ENCODE measurements around the gene GET3.
"Not testable (repeated sequence)": the region's sequence is repeated elsewhere in the genome, so short reads cannot be mapped to it uniquely, and the experiment has no call there.

The GET3 gene

DNA sequence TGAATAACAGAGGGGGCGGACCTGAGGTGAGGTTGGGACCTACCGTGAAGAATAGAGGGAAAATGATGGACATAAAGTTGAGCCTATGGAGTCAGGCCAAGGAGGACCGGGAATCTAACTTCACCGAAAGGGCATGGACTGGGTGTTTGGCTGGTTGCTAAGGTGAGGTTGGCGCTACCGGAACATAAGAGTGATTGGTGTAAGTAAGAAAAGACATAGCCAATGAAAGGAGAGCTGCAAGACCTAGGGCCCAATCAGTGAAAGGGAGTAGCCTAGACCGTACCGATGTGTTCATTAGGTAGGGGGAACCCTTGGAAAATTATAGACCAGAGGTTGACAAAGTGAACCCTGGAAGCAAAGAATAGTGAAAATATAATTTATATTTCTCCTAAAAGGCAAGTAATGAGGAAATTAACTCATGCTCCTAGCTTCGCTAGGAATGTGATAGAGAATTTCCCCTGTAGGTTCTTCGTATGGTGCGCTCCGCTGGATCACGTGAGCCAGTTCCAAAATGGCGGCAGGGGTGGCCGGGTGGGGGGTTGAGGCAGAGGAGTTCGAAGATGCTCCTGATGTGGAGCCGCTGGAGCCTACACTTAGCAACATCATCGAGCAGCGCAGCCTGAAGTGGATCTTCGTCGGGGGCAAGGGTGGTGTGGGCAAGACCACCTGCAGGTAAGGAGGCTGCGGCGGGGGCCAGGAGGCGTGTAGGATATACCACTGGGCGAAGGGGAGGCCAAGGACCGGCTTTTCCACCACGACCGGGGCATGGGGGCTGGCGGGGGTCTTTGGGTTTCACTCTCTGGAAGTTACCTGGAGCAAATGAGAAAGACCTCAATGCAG is at the start of gene GET3:
GET3 (plus strand) TSS at position 503 of the 840 bp plus-strand sequence; CDS start at position 512, 9 bp downstream.
- DNase-seq, result peak; percentile 84

DNA sequence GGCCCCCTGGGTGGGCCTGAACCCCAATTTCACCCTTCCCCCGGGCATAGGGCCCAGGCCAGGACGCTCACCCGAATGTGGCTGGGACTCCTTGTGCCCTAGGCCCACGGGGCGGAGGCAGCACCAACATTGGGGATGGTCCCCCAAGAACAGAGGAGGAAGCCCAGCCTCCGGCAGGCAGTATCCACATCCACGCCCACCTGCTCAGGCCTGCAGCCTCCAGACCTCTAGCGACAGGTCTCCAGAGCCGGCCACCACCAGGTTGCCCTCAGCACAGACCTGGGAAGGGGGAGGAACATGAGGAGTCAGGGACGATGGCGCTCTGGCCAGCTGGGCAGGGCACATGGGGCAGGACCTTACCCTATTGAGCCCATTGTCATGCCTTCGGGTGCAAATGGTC is 48.3 kb upstream of the GET3 start:
- no peak for DNase-seq

GRCh38 chr19:12689581-12690216 is 47.6 kb upstream of the GET3 start:
- no peak for DNase-seq

- no peak for DNase-seq
These were observed 44.3 kb upstream of the GET3 start for GRCh38 chr19:12692960-12693359.

DNA sequence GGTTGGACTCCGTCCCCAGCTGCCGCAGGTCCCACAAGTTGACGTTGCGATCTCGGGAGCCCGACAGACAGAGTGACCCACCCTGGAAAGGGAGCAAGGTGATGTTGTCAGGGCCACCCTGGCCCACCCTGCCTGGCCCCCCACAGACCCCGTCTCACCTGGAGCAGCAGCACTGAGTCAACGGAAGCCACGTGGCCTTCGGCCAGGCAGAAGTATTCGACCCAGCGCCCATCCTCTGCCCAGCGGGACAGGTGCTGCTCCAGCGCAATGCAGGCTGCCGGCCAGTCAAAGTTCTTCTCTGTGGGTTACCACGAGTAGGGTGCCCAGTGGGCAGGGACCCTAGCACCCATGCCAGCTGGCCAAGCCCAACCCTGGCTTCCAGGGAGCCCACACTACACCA is 42.7 kb upstream of the GET3 start:
- DNase-seq, result no peak

DNA sequence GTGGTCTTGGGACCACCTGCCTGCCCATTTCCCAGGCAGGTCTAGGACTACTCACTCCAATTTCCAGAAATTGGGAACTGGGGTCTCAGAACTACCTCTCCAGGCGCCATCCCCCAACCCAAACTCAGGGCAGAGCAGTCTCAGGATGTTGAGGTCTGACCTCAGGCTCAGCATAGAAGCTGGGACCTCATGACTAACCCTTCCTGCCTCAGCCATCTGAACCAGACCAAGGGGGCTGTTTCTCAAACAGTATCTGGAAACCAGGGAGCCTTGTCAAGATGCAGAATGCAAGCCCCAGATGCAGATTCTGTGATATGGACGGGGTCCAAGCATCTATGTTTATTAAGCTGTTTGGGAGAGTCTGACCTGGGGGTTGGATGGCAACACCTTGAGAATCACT is 42.2 kb upstream of the GET3 start:
- DNase-seq, result no peak

- no peak for DNase-seq
These were observed 41.8 kb upstream of the GET3 start for GRCh38 chr19:12695514-12695913.

DNA sequence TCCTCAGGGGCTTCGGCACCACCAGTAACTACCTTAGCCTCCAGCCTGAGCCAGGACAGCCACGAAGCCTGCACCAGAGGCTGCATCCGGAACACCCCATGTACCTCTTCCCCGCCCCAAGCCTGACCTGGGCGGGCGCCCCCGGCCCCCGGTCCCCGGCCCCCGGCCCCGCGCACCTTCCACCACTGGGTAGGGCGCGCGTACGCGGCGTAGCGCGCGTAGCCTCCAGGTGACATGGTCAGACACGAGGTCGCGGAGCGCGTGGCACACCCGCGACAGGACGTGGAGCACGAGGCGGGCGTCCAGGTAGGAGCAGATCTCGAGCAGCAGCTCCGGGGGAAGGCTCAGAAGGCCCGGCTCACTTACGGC is 41.3 kb upstream of the GET3 start:
- no peak for DNase-seq

DNA sequence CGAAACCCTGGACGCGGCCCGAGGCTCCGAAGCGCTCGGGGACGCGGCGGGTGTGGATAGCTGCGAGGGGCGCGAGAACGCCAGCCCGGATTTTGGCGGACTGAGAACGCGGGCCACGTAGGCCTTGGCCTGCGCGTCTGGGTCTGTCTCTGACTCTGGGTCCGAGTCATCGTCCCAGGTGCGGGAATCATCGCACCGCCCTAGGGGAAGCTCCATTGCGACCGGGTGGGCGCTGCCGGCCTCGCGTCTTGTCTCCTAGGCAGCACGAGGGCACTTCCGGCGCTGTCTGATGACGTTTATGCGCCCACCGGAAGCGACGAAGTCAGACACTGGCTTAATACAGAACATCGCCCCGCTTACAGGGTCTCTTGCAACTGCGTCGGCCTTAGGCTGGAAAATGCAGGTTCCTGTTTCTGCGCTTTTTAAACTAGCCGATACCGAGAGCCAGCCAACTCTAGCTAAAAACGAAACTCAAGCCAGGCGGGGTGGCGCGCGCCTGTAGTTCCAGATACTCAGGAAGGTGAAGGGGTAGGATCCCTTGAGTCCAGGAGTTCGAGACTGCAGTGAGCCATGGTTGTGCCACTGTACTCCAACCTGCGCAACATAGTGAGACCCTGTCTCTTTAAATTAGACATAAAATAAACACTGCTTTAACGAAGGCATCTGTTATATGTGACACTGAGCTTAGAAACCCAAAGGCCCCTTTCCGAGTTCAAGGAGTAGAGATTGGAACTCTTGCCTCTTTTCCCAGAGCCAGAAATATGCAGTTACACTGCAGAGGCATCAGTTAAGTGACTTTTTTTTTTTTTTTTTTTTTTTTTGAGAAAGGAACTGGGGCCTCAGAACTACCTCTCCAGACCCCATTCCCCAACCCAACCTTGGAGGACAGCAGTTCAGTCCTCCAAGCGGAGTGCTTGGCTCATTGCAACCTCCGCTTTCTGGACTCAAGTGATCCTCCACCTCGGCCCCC is 40.6 kb upstream of the GET3 start, which contains the start of gene FBXW9:
FBXW9 (minus strand) TSS at position 266 of the 970 bp plus-strand sequence; CDS start at position 216, 50 bp downstream.
- peak; percentile 98 for DNase-seq

DNA sequence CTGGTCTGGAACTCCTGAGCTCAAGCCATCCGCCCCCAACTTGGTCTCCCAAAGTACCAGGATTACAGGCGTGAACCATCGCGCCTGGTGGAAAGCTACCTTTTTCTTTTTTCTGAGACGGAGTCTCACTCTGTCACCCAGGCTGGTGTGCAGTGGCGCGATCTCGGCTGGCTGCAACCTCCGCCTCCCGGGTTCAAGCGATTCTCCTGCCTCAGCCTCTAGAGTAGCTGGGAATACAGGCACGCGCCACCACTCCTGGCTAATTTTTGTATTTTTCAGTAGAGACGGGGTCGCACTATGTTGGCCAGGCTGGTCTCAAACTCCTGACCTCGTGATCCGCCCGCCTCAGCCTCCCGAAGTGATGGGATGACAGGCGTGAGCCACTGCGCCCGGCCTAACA is 39.9 kb upstream of the GET3 start:
- DNase-seq, result not testable (repeated sequence)

- no peak for DNase-seq
These were observed 39.2 kb upstream of the GET3 start for GRCh38 chr19:12698138-12698537.

DNA sequence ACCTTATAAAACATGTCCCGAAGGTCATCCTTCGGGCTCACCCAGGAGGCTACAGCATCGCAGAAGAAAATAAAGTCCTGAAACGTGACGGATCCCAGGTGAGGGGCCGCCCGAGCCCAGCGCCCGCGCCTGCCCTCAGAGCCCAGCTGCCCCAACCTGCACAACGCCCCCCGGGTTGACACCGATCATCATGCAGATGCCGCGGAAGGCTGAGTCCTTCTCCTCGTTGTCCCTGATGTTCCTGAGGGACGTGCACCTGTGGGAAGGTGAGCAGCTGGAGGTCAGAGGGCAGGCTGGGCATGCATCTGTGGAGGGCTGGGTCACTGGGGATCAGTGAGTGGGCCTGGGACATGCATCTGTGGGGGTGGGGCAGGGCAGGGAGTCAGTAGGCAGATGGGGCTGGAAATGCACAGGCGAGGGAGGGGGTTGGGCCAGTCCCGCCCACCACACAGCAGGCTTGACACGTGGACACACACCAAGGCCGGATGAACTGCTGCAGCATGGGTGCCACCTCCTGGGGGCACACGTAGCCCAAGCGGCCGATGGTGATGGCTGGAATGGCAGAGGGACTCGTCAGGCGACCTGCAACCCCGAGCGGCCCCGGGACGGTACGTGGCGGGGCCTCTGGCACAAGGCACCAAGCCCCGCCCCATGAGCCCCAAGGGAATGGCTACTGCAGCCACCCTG is 35.6 kb upstream of the GET3 start:
- DNase-seq, result no peak

GRCh38 chr19:12703046-12703445 is 34.3 kb upstream of the GET3 start:
- DNase-seq, result peak; percentile 14

DNA sequence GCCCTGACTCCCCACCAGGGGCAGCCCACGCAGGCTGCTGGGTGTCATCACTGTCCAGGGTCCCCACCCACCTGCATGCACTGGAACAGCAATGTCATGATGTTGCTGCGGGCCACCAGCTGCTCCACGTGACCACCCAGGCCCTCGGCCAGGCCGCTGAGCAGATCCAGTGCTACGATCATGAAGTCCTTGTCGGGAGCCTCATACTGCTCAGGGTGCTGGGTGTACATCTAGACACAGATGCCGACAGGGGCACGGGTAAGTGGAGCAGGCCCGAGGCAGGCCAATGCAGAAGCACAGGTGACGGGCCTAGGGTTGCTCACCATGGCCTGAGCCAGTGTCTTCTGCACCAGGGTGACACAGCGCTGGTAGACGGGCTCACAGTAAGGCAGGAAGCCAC is 32.1 kb upstream of the GET3 start:
- DNase-seq, result no peak

- no peak for DNase-seq
These were observed 31.5 kb upstream of the GET3 start for GRCh38 chr19:12705654-12706331.

- DNase-seq, result no peak
These were observed 31.0 kb upstream of the GET3 start for GRCh38 chr19:12706332-12706718.

GRCh38 chr19:12708641-12709040 is 28.7 kb upstream of the GET3 start:
- no peak for DNase-seq

- DNase-seq, result no peak
These were observed 26.1 kb upstream of the GET3 start for GRCh38 chr19:12711187-12711586.

DNA sequence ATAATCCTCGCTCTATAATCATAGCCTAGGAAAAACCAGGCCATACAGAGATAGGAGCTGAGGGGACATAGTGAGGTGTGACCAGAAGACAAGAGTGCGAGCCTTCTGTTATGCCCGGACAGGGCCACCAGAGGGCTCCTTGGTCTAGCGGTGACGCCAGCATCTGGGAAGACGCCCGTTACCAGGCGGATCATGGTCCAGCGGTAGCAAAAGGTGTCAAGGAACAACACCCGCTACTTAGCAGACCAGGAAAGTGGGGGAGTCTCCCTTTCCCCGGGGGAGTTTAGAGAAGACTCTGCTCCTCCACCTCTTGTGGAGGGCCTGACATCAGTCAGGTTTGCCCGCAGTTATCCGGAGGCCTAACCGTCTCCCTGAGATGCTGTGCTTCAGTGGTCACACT is 25.2 kb upstream of the GET3 start:
- not testable (repeated sequence) for DNase-seq

- not testable (repeated sequence) for DNase-seq
These were observed 24.0 kb upstream of the GET3 start for GRCh38 chr19:12713304-12713703.

DNA sequence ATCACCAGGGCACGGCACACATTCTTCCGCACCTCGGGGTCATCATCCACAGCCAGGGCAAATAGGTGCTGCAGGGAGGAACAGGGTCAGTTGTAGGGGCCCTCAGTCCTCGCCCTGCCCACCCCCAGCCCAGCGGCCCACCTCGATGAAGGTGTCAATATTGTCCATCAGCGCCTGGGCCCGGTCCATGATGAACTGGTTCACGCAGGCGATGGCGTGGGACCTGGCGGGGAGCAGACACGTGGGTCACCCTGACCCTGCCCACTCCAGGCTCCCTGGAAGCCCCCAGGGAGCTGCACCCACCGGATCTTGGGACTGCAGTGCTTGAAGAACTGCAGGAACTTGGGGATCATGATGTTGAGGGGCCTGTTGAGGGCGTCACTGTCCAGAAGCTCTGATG is 22.2 kb upstream of the GET3 start:
- DNase-seq, result no peak

DNA sequence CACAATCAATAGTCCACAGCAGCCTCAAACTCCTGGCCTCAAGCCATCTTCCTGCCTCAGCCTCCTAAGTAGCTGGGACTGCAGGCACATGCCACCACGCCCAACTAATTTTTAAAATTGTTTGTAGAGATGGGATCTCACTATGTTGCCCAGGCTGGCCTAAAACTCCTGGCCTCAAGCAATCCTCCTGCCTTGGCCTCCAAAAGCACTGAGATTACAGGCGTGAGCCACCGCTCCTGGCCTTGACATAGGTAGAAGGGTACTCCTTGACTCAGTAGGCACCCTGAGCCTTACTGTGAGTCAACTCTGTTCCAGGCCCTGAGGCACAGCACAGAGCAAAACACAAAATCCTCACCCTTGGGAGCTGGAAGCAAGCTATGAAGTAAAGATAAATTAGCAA is 21.4 kb upstream of the GET3 start:
- DNase-seq, result no peak
